ENCODE results near the gene ZNF503.

Gene ZNF503

GRCh38 chr10:75431180-75432111, 29.9 kb upstream of the ZNF503 start, which contains the start of gene LRMDA:
Gene LRMDA (plus strand): TSS chr10:75431624.
- DNase-seq (ENCODE audit: low spot score) = no peak

- DNase-seq (ENCODE audit: low spot score) = no peak
Observed at GRCh38 chr10:75430000-75430763, 28.6 kb upstream of the ZNF503 start.

GRCh38 chr10:75429159-75429827, 27.7 kb upstream of the ZNF503 start:
- no peak for DNase-seq (ENCODE audit: low spot score)

- no peak for DNase-seq (ENCODE audit: low spot score)
Observed at GRCh38 chr10:75428434-75429158, 27.0 kb upstream of the ZNF503 start.

GRCh38 chr10:75427951-75428350, 26.4 kb upstream of the ZNF503 start:
- no peak for DNase-seq (ENCODE audit: low spot score)

- no peak for DNase-seq (ENCODE audit: low spot score)
Observed at GRCh38 chr10:75426880-75427279, 25.3 kb upstream of the ZNF503 start.

GRCh38 chr10:75425291-75426079, 23.9 kb upstream of the ZNF503 start:
- DNase-seq (ENCODE audit: low spot score) = no peak

GRCh38 chr10:75424571-75424970, 23.0 kb upstream of the ZNF503 start:
- no peak for DNase-seq (ENCODE audit: low spot score)

GRCh38 chr10:75422913-75423312, 21.3 kb upstream of the ZNF503 start:
- no peak for DNase-seq (ENCODE audit: low spot score)

GRCh38 chr10:75418712-75419111, 17.1 kb upstream of the ZNF503 start:
- DNase-seq (ENCODE audit: low spot score) = no peak

GRCh38 chr10:75418293-75418692, 16.7 kb upstream of the ZNF503 start:
- DNase-seq (ENCODE audit: low spot score) = no peak

- DNase-seq (ENCODE audit: low spot score) = no peak
Observed at GRCh38 chr10:75417522-75417927, 16.0 kb upstream of the ZNF503 start.

GRCh38 chr10:75414527-75414926, 13.0 kb upstream of the ZNF503 start:
- no peak for DNase-seq (ENCODE audit: low spot score)

- DNase-seq (ENCODE audit: low spot score) = no peak
Observed at GRCh38 chr10:75410132-75411005, 8.8 kb upstream of the ZNF503 start.

GRCh38 chr10:75408911-75409885, 7.6 kb upstream of the ZNF503 start:
- peak; percentile 85 for DNase-seq (ENCODE audit: low spot score)

GRCh38 chr10:75408509-75408875, 6.9 kb upstream of the ZNF503 start:
- no peak for DNase-seq (ENCODE audit: low spot score)

GRCh38 chr10:75407713-75408508, 6.3 kb upstream of the ZNF503 start:
- no peak for DNase-seq (ENCODE audit: low spot score)

- DNase-seq (ENCODE audit: low spot score) = no peak
Observed at GRCh38 chr10:75407224-75407712, 5.7 kb upstream of the ZNF503 start.
